Astrocyte of the spinal cord (primary cell): Measurements from ENCODE around the gene ACOX1.
"Not testable (repeated sequence)": the region's sequence is repeated elsewhere in the genome, so short reads cannot be mapped to it uniquely, and the experiment has no call there.

Experiments
- DNase-seq: peaks from one replicate; pipeline ENCODE4 v3.0.0; 2011; ENCODE audit warnings: low read depth, low spot score
- H3K4me3 ChIP-seq: 2 replicates; pipeline ENCODE4 v1.5.1; 2011; ENCODE audit warnings: low read depth, mild to moderate bottlenecking, low read length, moderate library complexity
- in situ Hi-C: cut with HindIII; loops from 2 replicates; pipeline ENCODE4 v1.10.0; 2017; ENCODE audit warnings: low sequenced_read_pairs
- TF ChIP-seq, protein P1 (sequence below): IDR thresholded peaks from 2 replicates; pipeline ENCODE4 v1.5.1; 2012; ENCODE audit warnings: low read depth, mild to moderate bottlenecking, low read length, inconsistent platforms

ACOX1 gene

DNA sequence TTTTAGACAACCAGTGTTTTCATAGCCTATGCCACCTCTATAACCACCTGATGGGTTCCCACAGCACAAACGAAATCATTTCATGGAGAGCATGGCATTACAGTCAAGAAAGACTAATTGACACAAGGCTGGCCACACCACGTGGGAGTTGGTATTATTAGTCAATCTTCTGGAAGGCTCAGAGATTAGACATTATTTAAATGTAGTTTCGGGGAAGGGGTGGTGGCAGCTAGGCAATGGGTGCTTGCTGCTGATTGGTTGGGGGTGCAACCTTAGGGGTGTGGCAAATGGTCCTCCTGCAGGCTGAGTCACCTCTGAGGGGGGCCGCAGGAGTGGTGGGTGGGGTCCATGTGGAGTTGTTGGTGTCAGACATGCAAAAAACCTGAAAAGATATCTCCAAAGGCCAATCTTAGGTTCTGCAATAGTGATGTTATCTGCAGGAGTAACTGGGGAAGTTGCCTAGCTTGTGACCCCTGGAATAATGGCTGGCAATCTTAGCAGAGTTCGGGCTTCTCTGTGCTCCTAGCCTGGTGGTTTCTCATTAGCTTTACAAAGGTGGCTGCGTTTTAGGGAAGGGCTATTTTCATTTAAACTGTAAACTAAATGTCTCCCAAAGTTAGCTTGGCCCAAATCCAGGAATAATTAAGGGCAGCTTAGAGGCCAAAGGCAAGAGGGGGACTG is 4.7 kb upstream of the ACOX1 start:
- TF ChIP-seq, protein P1, sequence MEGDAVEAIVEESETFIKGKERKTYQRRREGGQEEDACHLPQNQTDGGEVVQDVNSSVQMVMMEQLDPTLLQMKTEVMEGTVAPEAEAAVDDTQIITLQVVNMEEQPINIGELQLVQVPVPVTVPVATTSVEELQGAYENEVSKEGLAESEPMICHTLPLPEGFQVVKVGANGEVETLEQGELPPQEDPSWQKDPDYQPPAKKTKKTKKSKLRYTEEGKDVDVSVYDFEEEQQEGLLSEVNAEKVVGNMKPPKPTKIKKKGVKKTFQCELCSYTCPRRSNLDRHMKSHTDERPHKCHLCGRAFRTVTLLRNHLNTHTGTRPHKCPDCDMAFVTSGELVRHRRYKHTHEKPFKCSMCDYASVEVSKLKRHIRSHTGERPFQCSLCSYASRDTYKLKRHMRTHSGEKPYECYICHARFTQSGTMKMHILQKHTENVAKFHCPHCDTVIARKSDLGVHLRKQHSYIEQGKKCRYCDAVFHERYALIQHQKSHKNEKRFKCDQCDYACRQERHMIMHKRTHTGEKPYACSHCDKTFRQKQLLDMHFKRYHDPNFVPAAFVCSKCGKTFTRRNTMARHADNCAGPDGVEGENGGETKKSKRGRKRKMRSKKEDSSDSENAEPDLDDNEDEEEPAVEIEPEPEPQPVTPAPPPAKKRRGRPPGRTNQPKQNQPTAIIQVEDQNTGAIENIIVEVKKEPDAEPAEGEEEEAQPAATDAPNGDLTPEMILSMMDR, result no peak
- in situ Hi-C loops, result no loop called here
- H3K4me3 ChIP-seq, result no peak overlapping the region
- DNase-seq, result no peak

DNA sequence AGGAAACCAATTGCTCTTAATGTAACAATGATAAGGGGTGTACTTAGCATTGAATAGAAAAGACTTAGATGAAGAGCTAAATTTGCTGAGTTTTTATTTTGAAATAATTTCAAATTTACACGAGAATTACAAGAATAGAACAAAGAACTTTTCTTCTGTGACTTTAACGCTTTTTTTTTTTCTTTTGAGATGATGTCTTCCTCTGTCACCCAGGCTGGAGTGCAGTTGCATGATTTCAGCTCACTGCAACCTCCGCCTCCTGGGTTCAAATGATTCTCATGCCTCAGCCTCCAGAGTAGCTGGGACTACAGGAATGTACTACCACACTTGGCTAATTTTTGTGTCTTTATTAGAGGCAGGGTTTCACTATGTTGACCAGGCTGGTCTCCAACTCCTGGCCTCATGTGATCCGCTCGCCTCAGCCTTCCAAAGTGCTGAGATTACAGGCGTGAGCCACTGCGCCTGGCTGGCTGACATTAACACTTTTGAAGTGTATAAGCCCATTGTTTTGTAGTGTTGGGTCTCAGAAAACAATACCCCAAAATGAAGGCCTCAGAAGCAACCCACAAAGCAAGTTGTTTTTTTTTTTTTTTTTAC is 2.2 kb upstream of the ACOX1 start:
- in situ Hi-C loops, result no loop called here
- H3K4me3 ChIP-seq, result no peak overlapping the region
- DNase-seq, result no peak
- TF ChIP-seq, protein P1, result no peak

DNA sequence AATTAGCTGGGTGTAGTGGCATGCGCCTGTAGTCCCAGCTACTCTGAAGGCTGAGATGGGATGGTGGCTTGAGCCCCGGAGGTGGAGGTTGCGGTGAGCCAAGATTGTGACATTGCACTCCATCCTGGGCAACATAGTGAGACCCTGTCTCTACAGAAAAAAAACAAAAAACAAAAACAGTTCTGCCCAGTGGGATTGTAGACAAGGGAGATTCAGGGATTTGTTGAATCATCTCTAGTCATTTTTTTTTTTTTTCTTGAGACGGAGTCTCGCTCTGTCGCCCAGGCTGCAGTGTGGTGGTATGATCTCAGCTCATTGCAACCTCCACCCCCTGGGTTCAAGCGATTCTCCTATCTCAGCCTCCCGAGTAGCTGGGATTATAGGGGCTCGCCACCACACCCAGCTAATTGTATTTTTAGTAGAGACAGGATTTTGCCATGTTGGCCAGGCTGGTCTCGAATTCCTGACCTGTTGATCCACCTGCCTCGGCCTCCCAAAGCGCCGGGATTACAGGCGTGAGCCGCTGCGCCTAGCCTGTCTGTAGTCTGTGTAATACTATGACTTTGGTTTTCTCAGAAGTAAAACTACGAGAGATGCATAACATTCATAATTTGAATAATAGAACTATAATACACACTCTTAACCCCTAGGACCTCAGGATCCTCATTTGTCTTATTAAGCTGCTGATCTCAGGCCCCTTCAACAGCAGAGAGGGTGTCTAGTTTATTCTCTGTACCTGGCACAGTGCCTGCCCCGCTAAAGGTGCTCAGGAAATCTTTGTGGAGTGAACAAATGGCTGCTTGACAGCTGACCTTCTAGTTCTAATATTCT is 1.4 kb upstream of the ACOX1 start:
- in situ Hi-C loops, result no loop called here
- DNase-seq, result no peak
- TF ChIP-seq, protein P1, result no peak

DNA sequence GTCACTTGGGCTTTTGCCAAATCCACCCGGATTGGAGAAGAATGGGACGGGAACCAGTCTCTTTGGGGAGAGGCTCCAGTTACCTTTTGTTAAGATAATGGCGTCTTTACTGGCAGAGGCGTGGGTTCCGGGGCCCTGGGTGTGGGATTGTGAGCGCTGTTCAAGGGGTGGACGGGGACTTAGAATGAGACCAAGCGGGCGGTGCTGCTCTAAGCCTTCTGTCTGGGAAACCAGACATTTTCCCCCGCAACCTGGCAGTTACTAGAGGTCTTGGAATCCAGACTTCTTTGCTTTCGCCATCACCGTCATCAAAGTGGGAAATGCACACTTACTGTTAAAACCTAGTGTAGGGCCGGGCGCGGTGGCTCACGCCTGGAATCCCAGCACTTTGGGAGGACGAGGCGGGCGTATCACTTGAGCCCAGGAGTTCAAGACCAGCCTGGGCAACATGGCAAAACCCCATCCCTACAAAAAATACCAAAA is 780 bp upstream of the ACOX1 start:
- in situ Hi-C loops, result no loop called here
- peak overlapping the region; percentile 82 for H3K4me3 ChIP-seq
- TF ChIP-seq, protein P1, result no peak
- no peak for DNase-seq

More for the DNA sequence above, 1.4 kb upstream of the ACOX1 start:
- peak overlapping the region; percentile 82 for H3K4me3 ChIP-seq

DNA sequence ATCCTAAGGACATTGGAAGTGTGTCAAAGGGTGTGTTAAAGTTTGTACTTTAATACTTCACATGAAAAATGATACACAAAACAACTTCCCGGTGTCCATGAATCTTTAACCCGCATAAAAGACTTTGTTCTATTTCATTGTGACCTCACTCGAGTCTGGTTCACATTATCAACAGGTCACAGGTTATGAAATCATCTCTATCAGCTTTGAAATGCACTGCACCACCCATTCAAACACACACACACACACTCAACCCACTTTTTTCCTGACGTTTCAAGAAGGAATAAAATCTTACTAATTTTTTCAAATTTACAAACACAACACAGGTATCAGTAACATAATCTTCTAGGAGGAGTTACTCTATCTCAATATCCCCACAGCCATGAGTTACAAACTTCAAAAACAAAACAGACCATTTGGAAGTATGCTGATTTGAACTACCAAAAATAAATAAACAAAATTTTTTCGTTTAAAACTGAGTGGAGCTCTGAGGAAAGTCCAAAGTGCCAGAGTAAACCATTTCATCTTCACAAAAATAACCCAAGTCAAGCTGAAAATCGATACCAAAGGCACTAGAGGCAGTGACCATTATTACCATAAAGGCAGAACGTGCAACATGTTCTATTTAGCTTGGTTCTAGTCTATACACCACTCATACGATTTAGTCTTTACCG is 2.7 kb downstream of the ACOX1 start:
- DNase-seq, result no peak
- H3K4me3 ChIP-seq, result no peak overlapping the region
- TF ChIP-seq, protein P1, result no peak
- in situ Hi-C loops, result no loop called here

DNA sequence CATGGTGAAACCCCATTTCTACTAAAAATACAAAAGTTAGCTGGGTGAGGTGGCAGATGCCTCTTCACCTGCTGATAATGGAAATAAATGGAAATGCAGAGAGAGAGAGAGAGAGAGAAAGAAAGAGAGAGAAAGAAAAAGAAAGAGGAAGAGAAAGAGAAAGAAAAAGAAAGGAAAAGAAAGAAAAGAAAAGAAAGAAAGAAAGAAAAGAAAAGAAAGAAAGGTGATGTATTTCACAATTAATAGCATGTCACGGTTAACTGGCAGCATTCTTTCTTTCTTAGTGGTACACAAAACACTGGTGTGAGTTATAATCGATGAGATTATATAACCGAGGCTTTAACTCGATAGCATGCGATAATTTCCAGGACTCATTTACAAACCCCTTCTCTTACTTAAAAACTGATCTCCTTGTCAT is 3.2 kb downstream of the ACOX1 start:
- DNase-seq, result no peak
- in situ Hi-C loops, result no loop called here
- H3K4me3 ChIP-seq, result no peak overlapping the region
- TF ChIP-seq, protein P1, result no peak

DNA sequence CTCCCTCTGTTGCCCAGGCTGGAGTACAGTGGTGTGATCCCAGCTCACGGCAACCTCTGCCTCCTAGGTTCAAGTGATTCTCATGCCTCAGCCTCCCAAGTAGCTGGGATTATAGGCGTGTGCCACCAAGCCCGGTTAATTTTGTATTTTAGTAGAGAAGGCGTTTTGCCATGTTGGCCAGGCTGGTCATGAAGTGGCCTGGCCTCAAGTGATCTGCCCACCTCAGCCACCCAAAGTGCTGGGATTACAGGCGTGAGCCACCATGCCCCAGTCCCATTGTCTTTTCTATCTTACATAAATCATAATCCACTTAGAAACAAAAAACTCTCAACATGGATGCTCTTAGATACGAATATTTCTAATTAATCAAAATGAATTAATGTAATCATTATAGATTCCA is 3.8 kb downstream of the ACOX1 start:
- H3K4me3 ChIP-seq, DNase-seq, in situ Hi-C loops: not testable (repeated sequence)
